ENCODE measurements around the gene APOO. TPM values are rescaled to one million over a fixed set of nuclear protein-coding genes. Genes with fewer than 3 reads are reported as not detected.
"Not testable (repeated sequence)": the region's sequence is repeated elsewhere in the genome, so short reads cannot be mapped to it uniquely, and the experiment has no call there.

APOO gene
- polyA plus RNA-seq, 1 donor = 40.7 TPM

DNA sequence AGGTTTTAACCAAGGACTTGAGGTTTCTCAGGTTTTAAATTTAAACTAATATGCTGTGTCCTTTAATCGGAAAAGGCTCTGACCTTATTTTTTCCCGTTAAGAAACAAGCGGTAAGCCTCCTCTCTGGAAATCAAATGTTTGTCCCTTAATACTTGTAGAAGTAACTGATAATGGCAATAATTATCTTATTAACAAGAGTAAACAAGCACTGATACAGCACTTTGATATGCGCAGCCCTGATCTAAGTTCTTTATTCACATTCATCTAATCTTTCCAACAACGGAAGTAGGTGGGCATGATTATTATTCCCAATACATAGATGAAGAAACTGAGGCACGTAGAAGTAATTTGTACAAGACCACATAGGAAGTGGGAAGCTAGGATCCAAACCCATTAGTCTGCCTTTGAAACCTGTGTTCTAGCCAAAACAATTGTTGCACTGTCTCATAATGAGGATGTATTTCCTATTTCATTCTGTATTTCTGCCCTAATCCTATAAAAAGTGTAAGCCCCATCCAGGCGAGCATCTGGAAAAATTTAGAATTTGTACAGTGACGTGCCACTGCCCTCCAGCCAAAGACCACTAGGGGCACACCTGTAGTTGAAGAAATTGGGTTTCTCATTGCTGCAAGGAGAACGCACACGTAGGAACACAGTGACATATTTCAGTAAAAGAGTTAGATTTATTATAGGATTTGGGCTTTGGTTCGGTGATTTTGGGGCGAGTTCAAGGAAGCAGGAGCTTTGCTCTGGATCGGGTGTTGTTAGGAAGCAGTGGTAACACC lies 674 bp upstream of the APOO start:
- no peak for DNase-seq

DNA sequence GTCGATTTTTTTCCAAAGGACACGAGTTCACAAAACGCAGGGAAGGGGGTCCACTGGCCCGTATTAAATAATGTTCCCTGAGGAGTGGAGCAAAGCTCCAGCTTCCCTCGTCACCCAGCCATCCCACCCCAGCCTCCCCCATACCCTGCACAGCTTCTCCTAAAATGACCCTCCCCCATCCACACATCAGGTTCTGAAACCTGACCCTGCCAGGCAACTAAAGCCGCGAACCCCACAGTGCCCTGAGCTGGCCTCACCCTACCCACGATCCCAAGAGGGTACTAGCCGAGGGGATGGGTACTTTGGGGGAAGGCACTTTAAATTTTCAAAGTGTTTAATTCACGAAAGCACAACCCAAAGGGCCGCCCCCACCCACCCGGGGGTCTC lies 634 bp downstream of the APOO start:
- no peak for DNase-seq

- DNase-seq = no peak
Measured at GRCh38 chrX:23904096-23904495, 3.6 kb downstream of the APOO start.

GRCh38 chrX:23902419-23902818 lies 5.3 kb downstream of the APOO start:
- DNase-seq = peak; percentile 61

DNA sequence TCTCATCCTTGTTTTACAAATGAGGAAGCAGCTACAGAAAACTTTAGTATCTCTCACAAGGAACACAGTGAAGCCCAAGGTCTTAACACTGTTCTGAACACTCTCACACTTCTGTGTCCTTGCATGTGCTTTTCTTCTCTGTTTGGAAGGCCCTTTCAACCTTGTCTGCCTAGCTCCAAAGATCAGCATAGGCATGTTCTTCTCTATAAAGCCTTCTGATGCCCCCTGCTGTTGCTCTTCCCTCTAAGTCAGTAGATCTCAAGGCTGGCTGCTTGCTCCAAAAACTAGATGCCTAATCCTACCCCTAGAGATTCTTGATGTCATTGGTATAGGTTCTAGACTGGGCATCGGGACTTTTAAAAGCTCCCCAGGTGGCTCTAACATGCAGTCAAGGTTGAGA lies 5.9 kb downstream of the APOO start:
- DNase-seq = peak; percentile 68

- DNase-seq = no peak
Measured at GRCh38 chrX:23901060-23901459, 6.7 kb downstream of the APOO start.

DNA sequence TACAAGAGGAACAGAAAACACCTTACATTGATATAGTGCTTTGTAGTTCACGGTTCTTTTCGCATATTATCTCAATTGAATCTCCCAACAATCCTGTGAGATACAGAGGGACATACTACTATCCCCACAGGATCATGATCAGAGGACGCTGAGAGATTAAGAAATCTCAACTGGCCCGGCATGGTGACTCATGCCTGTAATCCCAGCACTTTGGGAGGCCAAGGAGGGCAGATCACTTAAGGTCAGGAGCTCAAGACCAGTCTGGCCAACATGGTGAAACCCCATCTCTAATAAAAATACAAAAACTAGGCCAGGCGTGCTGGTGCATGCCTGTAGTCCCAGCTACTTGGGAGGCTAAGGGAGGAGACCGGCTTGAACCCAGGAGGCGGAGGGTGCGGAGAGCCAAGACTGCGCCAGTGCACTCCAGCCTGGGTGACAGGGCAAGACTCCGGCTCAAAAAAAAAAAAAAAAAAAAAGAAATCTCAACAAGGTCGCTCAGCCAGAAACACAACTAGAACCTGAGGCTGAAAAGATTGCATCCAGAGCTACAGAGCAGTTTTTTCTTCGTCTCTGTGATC lies 7.4 kb downstream of the APOO start:
- no peak for DNase-seq

GRCh38 chrX:23898412-23898959 lies 9.3 kb downstream of the APOO start:
- no peak for DNase-seq

GRCh38 chrX:23896981-23897380 lies 10.8 kb downstream of the APOO start:
- no peak for DNase-seq

DNA sequence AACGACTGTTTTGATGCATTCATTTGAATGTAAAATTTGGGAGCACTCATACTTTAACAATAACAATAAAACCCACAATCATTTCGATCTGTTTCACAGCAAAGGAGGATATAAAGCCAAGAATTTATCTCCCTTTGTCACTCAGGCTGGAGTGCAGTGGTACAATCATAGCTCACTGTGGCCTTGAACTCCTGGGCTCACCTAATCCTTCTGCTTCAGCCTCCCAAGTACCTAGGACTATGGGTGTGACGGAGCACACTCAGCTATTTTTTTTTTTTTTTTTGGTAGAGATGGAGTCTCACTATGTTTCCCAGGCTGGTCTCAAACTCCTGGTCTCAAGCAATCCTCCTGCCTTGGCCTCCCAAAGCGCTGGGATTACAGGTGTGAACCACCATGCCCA lies 11.2 kb downstream of the APOO start:
- DNase-seq = not testable (repeated sequence)

- DNase-seq = not testable (repeated sequence)
Measured at GRCh38 chrX:23894993-23895392, 12.7 kb downstream of the APOO start.

- DNase-seq = no peak
Measured at GRCh38 chrX:23890933-23891332, 16.8 kb downstream of the APOO start.

GRCh38 chrX:23888887-23889501 lies 18.7 kb downstream of the APOO start:
- no peak for DNase-seq

DNA sequence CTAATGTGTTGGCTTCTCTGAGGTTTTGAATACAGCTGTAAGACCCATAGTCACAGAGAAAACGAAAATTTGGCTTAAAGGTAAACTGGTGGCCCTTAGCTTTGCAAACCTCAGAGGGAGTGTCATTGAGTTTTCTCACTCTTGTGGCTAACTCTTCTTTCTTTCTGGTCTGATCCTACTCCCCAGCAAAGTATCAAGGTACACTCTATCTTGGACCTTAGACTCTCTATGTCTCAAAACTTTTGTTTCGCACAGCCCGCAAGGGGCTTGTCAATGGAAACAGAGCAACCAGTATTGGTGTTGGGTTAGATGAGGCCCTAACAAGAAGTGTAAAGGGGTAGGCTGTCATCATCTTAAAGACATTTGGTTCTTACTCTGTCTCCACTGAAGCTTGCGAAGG lies 19.8 kb downstream of the APOO start:
- DNase-seq = no peak

DNA sequence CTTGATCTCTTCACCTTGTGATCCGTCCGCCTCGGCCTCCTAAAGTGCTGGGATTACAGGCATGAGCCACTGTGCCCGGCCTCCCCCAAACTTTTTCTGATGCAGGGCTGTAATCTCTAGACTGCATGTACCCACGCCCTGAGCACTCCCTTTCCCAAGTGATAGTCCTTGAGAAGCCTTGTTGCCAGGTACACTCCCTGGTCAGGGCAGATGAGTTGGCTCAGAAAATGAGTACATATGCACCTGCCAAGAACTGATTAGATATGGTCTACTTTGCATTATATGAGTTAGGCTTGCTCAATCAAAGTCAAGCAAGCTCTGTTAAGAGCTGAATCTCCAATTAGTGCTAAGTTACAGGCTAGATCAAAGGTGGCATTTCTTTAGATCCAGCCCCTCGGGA lies 20.3 kb downstream of the APOO start:
- no peak for DNase-seq

DNA sequence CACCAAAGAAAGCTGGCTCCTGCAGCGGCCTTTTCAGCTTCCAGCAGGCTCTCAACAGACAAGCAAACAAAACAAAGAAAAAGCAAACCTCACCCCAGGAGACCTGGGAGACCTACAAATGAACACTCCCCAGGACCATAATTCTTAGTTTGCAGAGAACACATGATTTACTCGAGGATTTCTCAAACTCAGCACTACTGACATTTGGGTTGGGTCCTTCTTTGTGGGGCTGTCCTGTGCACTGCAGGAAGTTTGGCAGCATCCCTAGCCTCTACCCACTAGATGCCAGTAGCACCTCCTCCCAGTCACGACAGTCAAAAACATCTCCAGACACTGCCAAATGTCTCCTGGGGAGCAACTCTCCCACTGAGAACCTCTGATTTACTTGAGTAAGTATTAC lies 21.9 kb downstream of the APOO start:
- DNase-seq = no peak

DNA sequence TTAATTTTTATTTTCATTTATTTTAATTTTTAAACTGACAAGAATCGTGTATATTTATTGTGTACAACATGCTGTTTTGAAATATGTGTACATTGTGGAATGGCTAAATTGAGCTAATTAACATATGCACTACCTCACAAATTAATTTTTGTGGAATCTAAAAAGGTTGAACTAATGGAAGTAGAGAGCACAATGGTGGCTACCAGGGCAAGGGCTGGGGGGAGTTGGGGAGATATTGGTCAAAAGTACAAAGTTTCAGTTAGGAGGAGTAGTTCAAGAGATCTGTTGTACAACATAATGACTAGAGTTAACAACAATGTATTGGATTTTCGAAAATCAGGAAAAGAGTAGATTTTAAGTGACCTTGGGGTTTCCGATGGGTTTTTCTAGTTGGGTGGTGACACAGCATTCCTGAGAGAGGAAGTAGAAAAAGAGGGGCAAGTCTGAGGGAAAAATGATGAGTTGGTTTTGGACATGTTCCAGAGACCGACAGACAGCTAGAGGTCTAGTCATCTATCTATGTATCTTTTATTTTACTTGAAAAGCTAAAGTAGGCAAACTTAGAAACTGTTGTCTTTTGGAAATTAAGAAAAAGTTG lies 23.2 kb downstream of the APOO start:
- DNase-seq = no peak

GRCh38 chrX:23883737-23884354 lies 23.9 kb downstream of the APOO start:
- DNase-seq = no peak

- no peak for DNase-seq
Measured at GRCh38 chrX:23879380-23880090, 28.2 kb downstream of the APOO start.

- no peak for DNase-seq
Measured at GRCh38 chrX:23871905-23872546, 35.7 kb downstream of the APOO start.

- DNase-seq = no peak
Measured at GRCh38 chrX:23870041-23870440, 37.7 kb downstream of the APOO start.

All from left kidney (tissue), 2 donors.